ENCODE measurements around the gene MARCHF3.
"Not testable (repeated sequence)": the region's sequence is repeated elsewhere in the genome, so short reads cannot be mapped to it uniquely, and the experiment has no call there.

Gene MARCHF3

DNA sequence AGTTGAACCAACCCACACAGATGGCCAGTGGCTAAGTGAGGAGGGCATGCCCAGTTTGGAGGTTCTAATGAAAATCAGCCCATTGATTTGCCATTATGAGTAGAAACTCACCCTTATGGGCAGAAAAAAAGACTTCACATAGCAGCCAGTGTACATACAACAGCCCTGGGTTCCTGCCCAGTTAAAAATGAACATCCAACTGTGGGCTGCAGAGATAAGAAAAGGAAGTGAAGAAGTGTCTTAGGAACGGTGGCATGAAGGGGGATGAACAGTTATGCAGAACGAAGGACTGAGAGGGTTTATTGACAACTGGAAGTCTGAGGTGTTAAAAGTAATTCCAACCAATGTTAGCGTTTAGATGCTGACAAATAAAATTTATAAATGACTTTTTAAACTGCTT lies 118.4 kb downstream of the MARCHF3 start:
- no peak for DNase-seq

GRCh38 chr5:126909856-126910255 lies 120.5 kb downstream of the MARCHF3 start:
- DNase-seq, result no peak

DNA sequence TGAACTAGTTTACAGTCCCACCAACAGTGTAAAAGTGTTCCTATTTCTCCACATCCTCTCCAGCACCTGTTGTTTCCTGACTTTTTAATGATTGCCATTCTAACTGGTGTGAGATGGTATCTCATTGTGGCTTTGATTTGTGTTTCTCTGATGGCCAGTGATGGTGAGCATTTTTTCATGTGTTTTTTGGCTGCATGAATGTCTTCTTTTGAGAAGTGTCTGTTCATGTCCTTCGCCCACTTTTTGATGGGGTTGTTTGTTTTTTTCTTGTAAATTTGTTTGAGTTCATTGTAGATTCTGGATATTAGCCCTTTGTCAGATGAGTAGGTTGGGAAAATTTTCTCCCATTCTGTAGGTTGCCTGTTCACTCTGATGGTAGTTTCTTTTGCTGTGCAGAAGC lies 126.0 kb downstream of the MARCHF3 start:
- DNase-seq, result not testable (repeated sequence)

DNA sequence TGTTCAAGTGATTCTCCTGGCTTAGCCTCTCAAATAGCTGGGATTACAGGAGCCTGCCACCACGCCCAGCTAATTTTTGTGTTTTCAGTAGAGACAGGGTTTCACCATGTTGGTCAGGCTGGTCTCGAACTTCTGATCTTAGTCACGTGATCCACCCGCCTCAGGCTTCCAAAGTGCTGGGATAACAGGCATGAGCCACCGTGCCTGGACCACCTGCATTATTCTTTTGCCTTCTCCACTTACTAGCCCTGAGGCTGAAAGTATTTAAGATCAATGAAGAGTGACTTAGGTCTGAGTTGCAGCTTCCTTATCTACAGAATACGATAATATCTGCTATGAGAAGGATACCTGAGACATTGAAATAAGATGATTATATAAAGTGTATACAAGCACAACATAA lies 129.6 kb downstream of the MARCHF3 start:
- no peak for DNase-seq

- no peak for DNase-seq
Observed at GRCh38 chr5:126899476-126899875, 130.9 kb downstream of the MARCHF3 start.

GRCh38 chr5:126897851-126898630 lies 132.3 kb downstream of the MARCHF3 start:
- DNase-seq, result no peak

- DNase-seq, result no peak
Observed at GRCh38 chr5:126896170-126896702, 134.1 kb downstream of the MARCHF3 start.

- DNase-seq, result not testable (repeated sequence)
Observed at GRCh38 chr5:126895712-126896111, 134.6 kb downstream of the MARCHF3 start.

DNA sequence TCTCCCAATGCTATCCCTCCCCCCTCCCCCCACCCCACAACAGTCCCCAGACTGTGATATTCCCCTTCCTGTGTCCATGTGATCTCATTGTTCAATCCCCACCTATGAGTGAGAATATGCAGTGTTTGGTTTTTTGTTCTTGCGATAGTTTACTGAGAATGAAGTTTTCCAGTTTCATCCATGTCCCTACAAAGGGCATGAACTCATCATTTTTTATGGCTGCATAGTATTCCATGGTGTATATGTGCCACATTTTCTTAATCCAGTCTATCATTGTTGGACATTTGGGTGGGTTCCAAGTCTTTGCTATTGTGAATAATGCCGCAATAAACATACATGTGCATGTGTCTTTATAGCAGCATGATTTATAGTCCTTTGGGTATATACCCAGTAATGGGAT lies 139.9 kb downstream of the MARCHF3 start:
- not testable (repeated sequence) for DNase-seq

- no peak for DNase-seq
Observed at GRCh38 chr5:126888175-126888574, 142.2 kb downstream of the MARCHF3 start.

GRCh38 chr5:126884269-126884819 lies 146.0 kb downstream of the MARCHF3 start:
- no peak for DNase-seq

DNA sequence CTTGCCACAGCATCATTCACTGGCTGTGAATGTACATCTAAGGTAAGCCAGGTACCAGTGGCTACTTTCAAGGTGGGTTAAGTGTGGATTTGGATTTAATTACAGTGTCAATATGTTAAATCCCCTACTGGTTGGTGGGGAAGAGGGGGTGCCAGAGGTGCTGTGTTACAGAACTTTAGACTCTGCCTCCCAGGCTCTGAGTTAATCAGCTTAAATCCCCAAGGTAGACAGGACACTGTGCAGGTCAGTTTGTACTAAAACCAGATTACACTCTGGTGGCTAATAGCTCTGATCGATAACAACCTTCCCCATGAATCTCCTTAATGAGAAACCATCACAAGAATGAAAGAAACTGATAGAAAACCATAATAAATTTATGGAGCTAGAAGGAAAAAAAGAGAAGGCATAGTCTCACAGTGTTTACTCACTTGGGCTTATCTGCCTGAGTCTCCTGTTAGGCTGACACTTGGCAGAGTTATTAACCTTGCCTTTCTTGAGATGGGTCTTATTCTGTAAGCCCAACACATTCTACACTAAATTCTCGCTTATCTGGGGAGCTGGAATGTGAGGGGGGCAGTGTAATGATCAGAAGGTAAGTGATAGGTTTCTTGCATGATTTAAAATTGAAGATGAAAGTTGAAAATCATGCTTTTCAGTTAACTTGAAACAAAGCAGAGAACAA lies 146.7 kb downstream of the MARCHF3 start:
- DNase-seq, result no peak

- DNase-seq, result no peak
Observed at GRCh38 chr5:126881821-126882600, 148.3 kb downstream of the MARCHF3 start.

DNA sequence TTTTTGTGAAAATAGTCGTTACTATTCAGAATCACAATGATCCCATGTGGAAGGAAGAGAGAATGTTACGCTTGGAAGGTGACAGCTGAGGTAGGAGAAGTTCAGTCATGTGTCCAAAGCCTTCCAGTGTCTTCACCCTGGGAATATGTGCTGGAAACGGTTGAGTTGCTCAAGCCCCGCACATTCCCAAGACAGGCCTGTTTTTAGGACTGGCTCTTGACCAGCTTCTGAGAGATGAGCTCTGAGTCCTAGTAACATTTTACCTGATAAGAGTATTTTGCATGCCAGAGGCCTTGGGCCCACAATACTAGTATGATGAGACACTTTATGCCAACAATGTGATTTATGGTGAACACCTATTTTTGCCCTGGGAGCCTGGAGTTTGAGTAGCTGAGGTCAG lies 151.7 kb downstream of the MARCHF3 start:
- DNase-seq, result no peak

DNA sequence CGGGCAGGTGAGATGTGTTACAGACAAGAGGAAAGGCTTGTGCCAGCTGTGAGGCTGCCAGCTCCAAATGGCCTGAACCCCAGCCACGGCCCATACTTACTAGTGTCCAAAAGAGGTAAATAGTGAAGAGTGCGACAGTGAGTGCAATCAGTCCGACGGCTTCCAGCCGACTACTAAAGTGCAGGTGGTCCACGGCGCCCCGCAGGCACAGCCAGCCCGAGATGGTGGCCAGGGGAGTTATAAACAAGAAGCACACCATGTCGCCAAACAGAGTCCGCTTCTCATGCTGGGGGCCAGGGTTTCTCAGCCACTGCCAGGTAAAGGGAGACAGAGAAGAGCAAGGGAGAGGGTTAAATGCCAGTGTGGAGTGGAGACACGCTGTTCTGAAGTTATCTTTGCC lies 152.3 kb downstream of the MARCHF3 start:
- no peak for DNase-seq

- DNase-seq, result no peak
Observed at GRCh38 chr5:126877602-126878001, 152.8 kb downstream of the MARCHF3 start.

- no peak for DNase-seq
Observed at GRCh38 chr5:126875303-126875785, 155.0 kb downstream of the MARCHF3 start.

DNA sequence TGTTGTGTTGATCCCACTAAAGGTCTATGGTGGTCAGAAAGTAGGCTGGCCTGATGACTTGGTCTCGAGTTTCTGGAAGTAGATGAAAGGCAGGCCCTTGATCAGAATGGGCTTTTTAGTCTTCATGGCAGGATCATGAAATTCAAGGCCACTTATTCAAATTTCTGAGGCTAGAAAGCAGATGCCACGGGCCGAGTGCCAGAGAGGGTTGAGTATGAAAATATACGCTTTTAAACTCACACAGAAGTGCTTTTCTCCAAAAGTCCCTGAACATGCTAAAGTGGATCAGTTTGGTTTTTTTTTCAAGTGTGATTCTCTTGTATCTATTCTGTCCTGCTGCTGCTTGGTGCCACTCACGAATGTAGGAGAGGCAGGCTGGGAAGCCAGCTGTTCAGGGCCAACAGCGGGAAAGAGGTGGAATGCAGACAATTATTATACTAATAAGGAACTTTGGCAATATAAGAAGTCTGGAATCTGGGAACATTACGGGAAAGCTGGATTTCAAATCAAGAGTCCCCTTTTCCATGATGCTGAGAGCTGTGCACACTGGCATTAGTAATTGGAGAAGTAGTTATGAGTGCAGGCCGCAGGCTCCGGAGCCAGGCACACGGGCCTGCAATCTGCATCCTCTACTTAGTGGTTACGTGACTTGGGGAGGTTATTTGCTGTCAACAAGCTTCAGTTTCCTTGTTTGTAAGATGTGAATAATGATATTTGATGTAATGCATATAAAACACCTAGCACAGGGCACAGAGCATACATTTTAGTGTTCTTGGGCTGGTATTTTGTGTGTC lies 157.6 kb downstream of the MARCHF3 start:
- DNase-seq, result no peak

DNA sequence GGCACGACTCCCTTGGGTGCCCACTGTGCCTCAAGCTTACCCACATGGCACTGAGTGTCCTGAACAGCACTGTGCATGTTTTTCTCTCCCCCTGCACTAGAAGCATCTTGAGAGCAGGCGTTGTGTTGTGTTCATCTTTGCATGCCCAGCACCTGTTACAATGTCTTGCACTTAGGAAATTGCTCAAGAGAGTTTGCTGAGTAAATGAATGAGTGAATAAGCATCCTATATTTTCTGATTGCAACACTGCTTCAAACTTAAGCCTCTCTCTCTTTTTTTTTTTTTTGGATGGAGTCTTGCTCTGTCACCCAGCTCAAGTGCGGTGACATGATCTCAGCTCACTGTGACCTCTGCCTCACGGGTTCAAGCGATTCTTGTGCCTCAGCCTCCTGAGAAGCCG lies 158.9 kb downstream of the MARCHF3 start:
- DNase-seq, result no peak

DNA sequence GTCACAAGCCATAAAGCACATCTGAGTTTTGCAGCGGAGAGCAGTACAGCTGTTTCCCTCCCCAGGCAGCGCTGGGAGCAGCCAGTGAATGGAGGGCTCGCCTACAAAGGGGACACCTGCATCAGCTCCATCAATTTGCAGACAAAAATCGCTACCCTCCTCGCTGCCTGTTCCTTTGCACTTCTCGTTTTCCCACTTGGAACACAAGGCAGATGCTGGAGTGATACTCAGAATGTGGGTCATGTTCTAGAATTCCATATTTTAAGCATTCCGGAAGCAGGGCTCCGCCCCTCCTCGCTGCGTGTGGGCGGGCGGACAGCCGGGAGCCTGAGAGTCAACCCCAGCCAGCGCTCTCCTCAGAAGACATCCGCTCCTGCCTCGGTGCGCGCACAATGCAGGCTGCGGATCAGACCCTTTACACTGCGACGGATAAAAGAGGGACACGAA lies 161.3 kb downstream of the MARCHF3 start:
- DNase-seq, result no peak

DNA sequence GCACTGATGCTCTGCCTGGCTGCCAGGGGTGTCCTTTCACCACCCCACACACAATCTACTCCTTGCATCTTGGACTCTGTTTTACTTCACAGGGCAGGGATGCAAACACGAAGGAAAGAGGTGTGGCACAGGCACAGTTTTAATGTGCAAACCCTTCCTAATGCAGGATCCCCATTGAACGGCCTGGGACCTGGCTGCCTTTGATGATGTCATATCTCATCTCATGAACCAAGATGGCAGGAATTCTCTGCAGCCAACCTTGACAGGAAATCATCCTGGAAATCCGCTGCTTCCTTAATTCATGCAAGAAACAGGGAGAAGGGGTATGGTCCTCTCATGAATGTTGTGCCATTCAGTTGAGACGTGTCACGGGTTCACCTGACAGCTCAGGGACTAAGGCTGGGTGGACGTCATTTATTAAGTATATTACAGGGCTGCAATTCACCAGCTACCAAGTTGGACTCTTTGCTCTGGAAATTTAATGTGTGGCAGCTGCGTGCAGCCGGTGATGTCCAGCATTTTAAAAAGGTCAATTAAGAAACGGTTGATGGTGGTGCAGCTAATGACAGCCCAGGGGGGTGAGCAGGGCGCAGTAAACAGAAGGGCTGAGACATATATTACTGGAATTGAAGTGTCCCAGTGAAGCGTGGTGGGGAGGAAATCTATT lies 161.9 kb downstream of the MARCHF3 start:
- DNase-seq, result no peak
